HepG2 (cell line): ENCODE measurements around the gene EPB41. TPM values are rescaled to one million over a fixed set of nuclear protein-coding genes. Genes with fewer than 3 reads are reported as not detected.

Experiments
- ATAC-seq: fragments of 200-7000 bp; cut with Tn5 transposase; 3 replicates; pipeline ENCODE4 v1.9.1; 2020; ENCODE audit warnings: mild to moderate bottlenecking, moderate library complexity
- BruUV-seq: library from RNA; stranded (reverse); fragments of 400-500 nt; replicated peaks from 2 replicates; lab custom pipeline; 2021; lab: Mats Ljungman, UMichigan
- CTCF ChIA-PET: fragments of 300-600 bp; formaldehyde crosslinking; extraction: SDS; loops from one replicate; lab custom pipeline; 2021; ENCODE audit warnings: low total read pairs, inconsistent platforms, low intra/inter-chr PET ratio; lab: Yijun Ruan, JAX
- POLR2A ChIA-PET: fragments of 350-600 bp; sonication (Branson Sonifier 250); formaldehyde crosslinking; loops from one replicate; lab custom pipeline; 2020; ENCODE audit warnings: antibody characterized with exemption, inconsistent platforms; lab: Yijun Ruan, JAX
- DNase-seq: peaks from one replicate; pipeline ENCODE4 v3.0.0-alpha.2; 2015; ENCODE audit warnings: low spot score
- FAIRE-seq: peaks from 3 replicates; lab custom pipeline; 2011; peaks lifted over from hg19 to GRCh38; lab: Jason Lieb, UNC
- H2AFZ ChIP-seq: one replicate; pipeline ENCODE4 v1.6.1; 2011; ENCODE audit warnings: low read length, inconsistent platforms
- H3K27ac ChIP-seq: fragments of 300-600 bp; 3 replicates; pipeline ENCODE4 v1.8.0; 2011; ENCODE audit warnings: mixed run types, mild to moderate bottlenecking, mixed read lengths, low read length, inconsistent platforms; ENCODE audit not compliant: insufficient read depth; ENCODE audit errors: extremely low read length
- H3K27me3 ChIP-seq, 2 experiments: fragments of 200-600 bp in 1 of 2; 2 replicates in 1 of 2; 3 replicates in 1 of 2; pipeline versions ENCODE4 v1.6.0 to v1.8.0; 2011; ENCODE audit warnings: low read length in 2 of 2, mild to moderate bottlenecking in 2 of 2, moderate library complexity in 2 of 2, inconsistent platforms in 1 of 2; ENCODE audit not compliant: insufficient read depth in 2 of 2, control insufficient read depth in 1 of 2
- H3K36me3 ChIP-seq, 2 experiments: fragments of 200-600 bp in 1 of 2; replicated peaks in 1 of 2; 2 replicates in 1 of 2; 3 replicates in 1 of 2; pipeline versions ENCODE4 v1.5.1 to v1.8.0; 2011; ENCODE audit warnings: low read length in 2 of 2, inconsistent platforms in 1 of 2; ENCODE audit not compliant: insufficient read depth in 2 of 2, control insufficient read depth in 1 of 2
- H3K4me1 ChIP-seq: 2 replicates; pipeline ENCODE4 v1.5.1; 2012; ENCODE audit warnings: low read length, inconsistent platforms; ENCODE audit not compliant: insufficient read depth
- H3K4me2 ChIP-seq: 2 replicates; pipeline ENCODE4 v1.6.0; 2011; ENCODE audit warnings: low read depth, low read length, inconsistent platforms
- H3K4me3 ChIP-seq, 3 experiments: fragments of 200-600 bp in 1 of 3; sonication (generic), shearing (Covaris generic) in 1 of 3; replicated peaks in 1 of 3; 2 replicates each; pipeline ENCODE4 v1.5.1; 2011 to 2016; ENCODE audit warnings: low read length in 3 of 3, inconsistent platforms in 2 of 3, low read depth in 2 of 3, mild to moderate bottlenecking in 2 of 3, control low read depth in 1 of 3, mixed read lengths in 1 of 3; ENCODE audit not compliant: insufficient read depth in 1 of 3
- H3K79me2 ChIP-seq: one replicate; pipeline ENCODE4 v1.6.1; 2011; ENCODE audit warnings: low read length, inconsistent platforms; ENCODE audit not compliant: insufficient read depth
- H3K9ac ChIP-seq: 2 replicates; pipeline ENCODE4 v1.6.0; 2011; ENCODE audit warnings: mild to moderate bottlenecking, low read depth, low read length, inconsistent platforms; ENCODE audit not compliant: insufficient read depth
- H3K9me3 ChIP-seq: 2 replicates; pipeline ENCODE4 v1.5.1; 2012; ENCODE audit warnings: mild to moderate bottlenecking, low read length
- H4K20me1 ChIP-seq: 2 replicates; pipeline ENCODE4 v1.6.0; 2011; ENCODE audit warnings: inconsistent platforms, mild to moderate bottlenecking, low read length, moderate library complexity; ENCODE audit not compliant: insufficient read depth
- AGO2 ChIP-seq: fragments of 200-400 bp; formaldehyde crosslinking; optimal IDR thresholded peaks from 2 replicates; pipeline ENCODE3; 2017; ENCODE audit warnings: mild to moderate bottlenecking, low read depth, low read length, moderate library complexity
- HNF1B ChIP-seq: sonication (generic); formaldehyde crosslinking; IDR thresholded peaks from 2 replicates; pipeline ENCODE4 v1.5.1; 2020; ENCODE audit warnings: mild to moderate bottlenecking, moderate library complexity, missing genetic modification reagents
- JUND ChIP-seq: sonication (generic); formaldehyde crosslinking; IDR thresholded peaks from 2 replicates; pipeline ENCODE4 v1.8.0; 2022; ENCODE audit warnings: mild to moderate bottlenecking, missing genetic modification reagents
- MAX ChIP-seq: IDR thresholded peaks from 2 replicates; pipeline ENCODE4 v1.6.1; 2012; ENCODE audit warnings: inconsistent platforms
- NCOR1 ChIP-seq: fragments of 200-600 bp; sonication (generic); IDR thresholded peaks from 2 replicates; pipeline ENCODE4 v1.7.0; 2017; ENCODE audit warnings: antibody characterized with exemption, low read length, borderline replicate concordance
- POLR2G ChIP-seq: fragments of 200-400 bp; formaldehyde crosslinking; IDR thresholded peaks from 2 replicates; pipeline ENCODE4 v1.6.1; 2018; ENCODE audit warnings: mild to moderate bottlenecking, low read depth, low read length, moderate library complexity
- PRDM15 ChIP-seq: sonication (generic); formaldehyde crosslinking; IDR thresholded peaks from 2 replicates; pipeline ENCODE4 v1.4.0; 2020; ENCODE audit warnings: missing genetic modification reagents
- ZFAT ChIP-seq: sonication (generic); formaldehyde crosslinking; conservative IDR thresholded peaks from 2 replicates; pipeline ENCODE4 v1.8.1; 2023; ENCODE audit warnings: missing genetic modification reagents, inconsistent platforms
- ZNF616 ChIP-seq: sonication (generic); formaldehyde crosslinking; IDR thresholded peaks from 2 replicates; pipeline ENCODE4 v1.5.0; 2020; ENCODE audit warnings: low read depth, mild to moderate bottlenecking, missing genetic modification reagents
- WGBS: methylation state at CpG from one replicate; pipeline ENCODE4 v1.1.6; 2017; ENCODE audit warnings: low lambda C conversion rate; 5-methylcytosine and 5-hydroxymethylcytosine counted together
- in situ Hi-C: cut with HindIII; loops from 2 replicates; pipeline ENCODE4 v1.10.0; 2017; ENCODE audit warnings: low pct_unique_long_range_greater_than_20kb; ENCODE audit not compliant: extremely low pct_ligation_motif_present
- intact Hi-C: fragments of 100-400 bp; cut with micrococcal nuclease; formaldehyde crosslinking; loops from one replicate; pipeline ENCODE4 v1.10.0; 2022; ENCODE audit not compliant: unreplicated experiment
- polyA plus RNA-seq, 8 experiments: library from polyadenylated mRNA; depleted of rRNA in 3 of 8; stranded (reverse) in 7 of 8; unstranded in 1 of 8; fragments of >200 nt; fragmentation: Illumina TruSeq in 4 of 8; extraction: Trizol in 4 of 8; gene quantifications; 2 replicates each; pipeline versions ENCODE4 v1.2.1 to v1.2.3, GENCODE V29; 2011 to 2016; ENCODE audit warnings: low read depth in 4 of 8, missing spikeins in 1 of 8, mixed read lengths in 1 of 8; ENCODE audit not compliant: insufficient read depth in 1 of 8
- total RNA-seq, 5 experiments: library from RNA; depleted of rRNA; stranded (reverse); fragments of >200 nt; fragmentation: Illumina TruSeq; extraction: Trizol; gene quantifications; 2 replicates each; pipeline ENCODE4 v1.2.3, GENCODE V29; 2016; ENCODE audit warnings: low read depth in 1 of 5

EPB41 gene
- total and polyA plus RNA-seq, 2 of the 13 experiments (the other 11 are each of a cell fraction or from before 2014, with no cell fraction given): 34.5 to 46.7 TPM

- TF ChIP-seq MAX (peak; percentile 56), ZFAT (CRISPR knock-in tag) (no peak), ZNF616 (no peak), JUND (CRISPR knock-in tag) (0 out of 2 replicates have a peak, but pooled peaks have one; percentile 17), NCOR1 (peak; percentile 74), POLR2G (peak; percentile 60; the same call in 1 of the 2 replicates), HNF1B (CRISPR knock-in tag) (peak; percentile 69)
- TF ChIP-seq, all 625 proteins: peak for 115
These were observed 231.5 kb downstream of the EPB41 start (continued) for GRCh38 chr1:29145739-29146437.

- FAIRE-seq (no peak), ATAC-seq (no peak), DNase-seq (no peak)
- WGBS: 96% methylated on average over 35 of the region's 35 CpGs
- Histone ChIP-seq H3K4me1 (peaks cover 32% of the 10 kb centered on the region), H4K20me1 (no peaks in the 10 kb centered on the region; the same call in 1 of the 2 replicates), H3K27ac (no peak overlapping the region), H3K9ac (no peak overlapping the region), H2AFZ (no peak overlapping the region), H3K27me3 (no peaks in the 10 kb centered on the region), H3K36me3 (peaks cover 17 to 64% of the 10 kb centered on the region in 2 experiments), H3K4me2 (no peak overlapping the region), H3K9me3 (no peaks in the 10 kb centered on the region), H3K4me3 (no peak overlapping the region), H3K79me2 (no peaks in the 10 kb centered on the region)
- no peak for TF ChIP-seq ZFAT (CRISPR knock-in tag)
- TF ChIP-seq PRDM15: peak; percentile 60; the same call in 1 of the 2 replicates
- TF ChIP-seq AGO2: peak; percentile 43
- CTCF ChIA-PET: no interaction called here
- intact Hi-C loops (no loop called here), in situ Hi-C loops (no loop called here)
- POLR2A ChIA-PET: no interaction called here
- no TSS peak for BruUV-seq
These were observed 234.5 kb downstream of the EPB41 start for GRCh38 chr1:29148656-29149491.
